Muscle layer of duodenum (tissue), 2 donors: ENCODE data around the gene TUBG1.
A peak's percentile ranks its signal among the peaks of the same experiment; 100 is the strongest.

ENCODE experiments used
- H3K27ac ChIP-seq: one replicate; pipeline ENCODE4 v1.7.0; 2013; ENCODE audit warnings: mild to moderate bottlenecking, low read length
- H3K27me3 ChIP-seq: one replicate; pipeline ENCODE4 v1.7.0; 2013; ENCODE audit warnings: low read depth, mild to moderate bottlenecking, control low read depth, low read length
- H3K36me3 ChIP-seq, 2 donors: one replicate each; pipeline ENCODE4 v1.7.0; 2013; ENCODE audit warnings: low read length in 2 of 2, control low read depth in 1 of 2, mild to moderate bottlenecking in 1 of 2; ENCODE audit not compliant: insufficient read depth in 2 of 2, control insufficient read depth in 1 of 2
- H3K4me1 ChIP-seq, 2 donors: one replicate each; pipeline ENCODE4 v1.7.0; 2013; ENCODE audit warnings: low read length in 2 of 2, mild to moderate bottlenecking in 2 of 2, control low read depth in 1 of 2, moderate library complexity in 1 of 2; ENCODE audit not compliant: insufficient read depth in 2 of 2, control insufficient read depth in 1 of 2
- H3K4me3 ChIP-seq, 2 donors: one replicate each; pipeline ENCODE4 v1.7.0; 2013; ENCODE audit warnings: low read length in 2 of 2, low read depth in 1 of 2, mild to moderate bottlenecking in 1 of 2
- H3K9me3 ChIP-seq, 2 donors: one replicate each; pipeline ENCODE4 v1.7.0; 2013; ENCODE audit warnings: low read length in 2 of 2, control low read depth in 1 of 2, mild to moderate bottlenecking in 1 of 2; ENCODE audit not compliant: control insufficient read depth in 1 of 2
- donor health status: healthy.

The TUBG1 gene

GRCh38 chr17:42609182-42609813 lies at the start of gene TUBG1, which contains the start of gene RETREG3:
Gene TUBG1 (plus strand): TSS chr17:42609683. CDS start chr17:42609738, 55 bp downstream.
Gene RETREG3 (minus strand): TSS chr17:42609374. CDS start chr17:42609324, 50 bp downstream.
- Histone ChIP-seq H3K4me3 (peak within 1 kb of the TSS; percentile 78 to 99), H3K4me1 (peaks cover 0 to 28% of the 10 kb centered on the region in 2 donors), H3K9me3 (no peaks in the 10 kb centered on the region), H3K36me3 (peaks cover 12 to 26% of the 10 kb centered on the region in 2 donors), H3K27me3 (no peaks in the 10 kb centered on the region), H3K27ac (peak within 1 kb of the TSS; percentile 68)

- no peaks in the 10 kb centered on the region for H3K9me3 ChIP-seq
- H3K4me1 ChIP-seq, result peaks cover 13 to 26% of the 10 kb centered on the region in 2 donors
- H3K36me3 ChIP-seq, result peaks cover 10 to 16% of the 10 kb centered on the region in 2 donors
- no peak overlapping the region for H3K4me3 ChIP-seq
- no peaks in the 10 kb centered on the region for H3K27me3 ChIP-seq
- H3K27ac ChIP-seq, result no peak overlapping the region
These were observed 49.2 kb upstream of the TUBG1 start for GRCh38 chr17:42560246-42560645.

- H3K4me3 ChIP-seq, result peak within 1 kb of the TSS; percentile 98
- H3K27ac ChIP-seq, result peak within 1 kb of the TSS; percentile 97
- peaks cover 13 to 28% of the 10 kb centered on the region in 2 donors for H3K4me1 ChIP-seq
These were observed 47.5 kb upstream of the TUBG1 start, which contains the start of gene COASY for GRCh38 chr17:42561897-42562387. Gene COASY (plus strand): TSS chr17:42562148. CDS start chr17:42562623, 475 bp downstream.

GRCh38 chr17:42562388-42563142 lies 46.9 kb upstream of the TUBG1 start:
- peaks cover 14 to 25% of the 10 kb centered on the region in 2 donors for H3K36me3 ChIP-seq
- H3K4me3 ChIP-seq, result peak overlapping the region; percentile 98
- H3K4me1 ChIP-seq, result peaks cover 13 to 32% of the 10 kb centered on the region in 2 donors
- H3K9me3 ChIP-seq, result no peaks in the 10 kb centered on the region
- peak overlapping the region; percentile 97 for H3K27ac ChIP-seq
- H3K27me3 ChIP-seq, result no peaks in the 10 kb centered on the region

More at GRCh38 chr17:42561897-42562387, 47.5 kb upstream of the TUBG1 start, which contains the start of gene COASY:
- Histone ChIP-seq H3K27me3 (no peaks in the 10 kb centered on the region), H3K36me3 (peaks cover 14 to 25% of the 10 kb centered on the region in 2 donors), H3K9me3 (no peaks in the 10 kb centered on the region)

GRCh38 chr17:42563143-42563509 lies 46.4 kb upstream of the TUBG1 start:
- Histone ChIP-seq H3K4me1 (peaks cover 13 to 37% of the 10 kb centered on the region in 2 donors), H3K27ac (peak overlapping the region; percentile 97)

GRCh38 chr17:42563543-42563942 lies 45.9 kb upstream of the TUBG1 start:
- Histone ChIP-seq H3K36me3 (peaks cover 14 to 28% of the 10 kb centered on the region in 2 donors), H3K27me3 (no peaks in the 10 kb centered on the region), H3K4me3 (peak overlapping the region; percentile 98), H3K4me1 (peaks cover 13 to 40% of the 10 kb centered on the region in 2 donors), H3K9me3 (no peaks in the 10 kb centered on the region), H3K27ac (no peak overlapping the region)

More at GRCh38 chr17:42563143-42563509, 46.4 kb upstream of the TUBG1 start:
- peak overlapping the region; percentile 98 for H3K4me3 ChIP-seq
- H3K36me3 ChIP-seq, result peaks cover 14 to 25% of the 10 kb centered on the region in 2 donors
- no peaks in the 10 kb centered on the region for H3K9me3 ChIP-seq
- H3K27me3 ChIP-seq, result no peaks in the 10 kb centered on the region

- no peak overlapping the region for H3K27ac ChIP-seq
- no peaks in the 10 kb centered on the region for H3K9me3 ChIP-seq
- H3K4me3 ChIP-seq, result peak overlapping the region in 1 of 2 donors; percentile 98
- peaks cover 13 to 40% of the 10 kb centered on the region in 2 donors for H3K4me1 ChIP-seq
- H3K27me3 ChIP-seq, result no peaks in the 10 kb centered on the region
- H3K36me3 ChIP-seq, result peaks cover 17 to 33% of the 10 kb centered on the region in 2 donors
These were observed 45.5 kb upstream of the TUBG1 start for GRCh38 chr17:42563950-42564349.

- H3K27ac ChIP-seq, result no peak overlapping the region
- H3K4me1 ChIP-seq, result peaks cover 13 to 40% of the 10 kb centered on the region in 2 donors
These were observed 44.5 kb upstream of the TUBG1 start for GRCh38 chr17:42564815-42565522.

GRCh38 chr17:42565523-42566214 lies 43.8 kb upstream of the TUBG1 start:
- H3K4me1 ChIP-seq, result peaks cover 13 to 40% of the 10 kb centered on the region in 2 donors
- peak overlapping the region; percentile 51 for H3K27ac ChIP-seq
- no peak overlapping the region for H3K4me3 ChIP-seq
- no peaks in the 10 kb centered on the region for H3K9me3 ChIP-seq
- peaks cover 33 to 49% of the 10 kb centered on the region in 2 donors for H3K36me3 ChIP-seq
- no peaks in the 10 kb centered on the region for H3K27me3 ChIP-seq

More at GRCh38 chr17:42564815-42565522, 44.5 kb upstream of the TUBG1 start:
- no peaks in the 10 kb centered on the region for H3K27me3 ChIP-seq
- no peaks in the 10 kb centered on the region for H3K9me3 ChIP-seq
- peaks cover 27 to 43% of the 10 kb centered on the region in 2 donors for H3K36me3 ChIP-seq
- no peak overlapping the region for H3K4me3 ChIP-seq

GRCh38 chr17:42566215-42566882 lies 43.1 kb upstream of the TUBG1 start:
- Histone ChIP-seq H3K4me1 (peaks cover 13 to 40% of the 10 kb centered on the region in 2 donors), H3K36me3 (peaks cover 35 to 54% of the 10 kb centered on the region in 2 donors), H3K27me3 (no peaks in the 10 kb centered on the region), H3K4me3 (peak overlapping the region; percentile 58 to 91), H3K9me3 (no peaks in the 10 kb centered on the region), H3K27ac (peak overlapping the region; percentile 51)
